HG03135 (cell line): ENCODE measurements around the gene DDX19B.
A peak's percentile ranks its signal among the peaks of the same experiment; 100 is the strongest.
"Not testable (repeated sequence)": the region's sequence is repeated elsewhere in the genome, so short reads cannot be mapped to it uniquely, and the experiment has no call there.

Source experiments
- ATAC-seq: cut with Tn5 transposase; IDR thresholded peaks from one replicate; pipeline ENCODE4 v1.9.1; 2021; ENCODE audit warnings: mild to moderate bottlenecking, moderate library complexity; ENCODE audit not compliant: unreplicated experiment

Gene DDX19B

DNA sequence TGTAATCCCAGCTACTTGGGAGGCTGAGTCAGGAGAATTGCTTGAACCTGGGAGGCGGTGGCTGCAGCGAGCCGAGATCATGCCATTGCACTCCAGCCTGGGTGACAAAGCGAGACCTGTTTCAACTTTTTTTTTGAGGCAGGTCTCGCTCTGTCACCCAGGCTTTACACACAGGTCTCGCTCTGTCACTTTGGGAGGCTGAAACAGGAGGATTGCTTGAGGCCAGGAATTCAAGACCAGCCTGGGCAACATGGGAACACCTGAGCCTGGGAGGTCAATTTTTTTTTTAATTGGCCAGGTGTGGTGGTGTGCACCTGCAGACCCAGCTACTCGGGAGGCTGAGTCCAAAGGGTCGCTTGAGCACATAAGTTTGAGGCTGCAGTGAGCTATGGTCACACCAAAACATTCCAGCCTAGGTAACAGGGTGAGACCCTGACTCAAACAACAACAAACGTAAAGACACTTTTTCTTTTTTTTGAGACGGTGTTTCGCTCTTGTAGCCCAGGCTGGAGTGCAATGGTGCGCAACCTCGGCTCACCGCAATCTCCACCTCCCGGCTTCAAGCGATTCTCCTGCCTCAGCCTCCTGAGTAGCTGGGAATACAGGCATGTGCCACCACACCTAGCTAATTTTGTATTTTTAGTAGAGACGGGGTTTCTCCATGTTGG, 11.5 kb upstream of the DDX19B start:
- ATAC-seq: not testable (repeated sequence)

DNA sequence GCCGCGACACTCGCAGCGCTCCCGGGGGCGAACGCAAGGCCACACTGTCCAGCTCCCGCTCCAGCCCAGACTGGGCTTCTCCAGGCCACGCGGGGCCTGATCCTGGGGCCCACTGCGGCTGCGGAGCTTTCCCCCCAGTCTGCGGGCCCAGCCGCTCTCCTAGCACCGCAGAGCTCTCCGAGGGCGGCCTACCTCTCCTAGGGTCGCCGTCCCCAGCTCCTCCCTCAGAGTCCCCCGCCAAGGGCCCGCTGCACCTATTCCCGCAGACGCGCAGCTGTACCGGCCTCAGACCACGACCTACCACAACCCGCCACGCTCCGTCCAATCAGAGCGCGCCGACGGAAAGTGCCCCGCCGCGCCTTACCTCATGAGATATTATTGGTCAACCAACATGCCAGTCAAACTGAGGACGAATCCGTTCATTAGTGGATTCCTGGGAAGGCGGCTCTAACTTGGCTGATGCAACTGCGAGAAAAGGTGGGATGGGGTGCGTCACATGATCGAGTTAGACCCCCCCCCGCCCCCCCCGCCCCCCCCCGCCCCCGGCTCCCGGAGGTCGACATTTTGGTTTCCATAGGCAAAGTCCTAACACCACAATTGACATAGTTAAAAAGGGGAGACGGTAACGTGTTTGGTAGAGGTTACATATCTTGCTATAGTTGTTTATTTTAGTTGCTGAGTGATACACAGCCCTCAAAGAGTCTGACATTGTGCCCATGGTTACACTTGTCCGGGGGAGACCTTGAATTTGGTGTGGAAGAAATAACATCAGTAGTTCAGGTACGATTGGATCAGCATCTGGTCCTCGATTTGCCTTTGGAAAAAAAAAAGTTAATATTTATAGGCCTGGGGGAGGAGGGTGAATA, 9.5 kb upstream of the DDX19B start, which contains the start of gene AARS1:
AARS1 (minus strand) TSS at position 278 of the 866 bp plus-strand sequence. CDS start 6,743 bp downstream, outside the sequence.
- ATAC-seq: peak; percentile 96

DNA sequence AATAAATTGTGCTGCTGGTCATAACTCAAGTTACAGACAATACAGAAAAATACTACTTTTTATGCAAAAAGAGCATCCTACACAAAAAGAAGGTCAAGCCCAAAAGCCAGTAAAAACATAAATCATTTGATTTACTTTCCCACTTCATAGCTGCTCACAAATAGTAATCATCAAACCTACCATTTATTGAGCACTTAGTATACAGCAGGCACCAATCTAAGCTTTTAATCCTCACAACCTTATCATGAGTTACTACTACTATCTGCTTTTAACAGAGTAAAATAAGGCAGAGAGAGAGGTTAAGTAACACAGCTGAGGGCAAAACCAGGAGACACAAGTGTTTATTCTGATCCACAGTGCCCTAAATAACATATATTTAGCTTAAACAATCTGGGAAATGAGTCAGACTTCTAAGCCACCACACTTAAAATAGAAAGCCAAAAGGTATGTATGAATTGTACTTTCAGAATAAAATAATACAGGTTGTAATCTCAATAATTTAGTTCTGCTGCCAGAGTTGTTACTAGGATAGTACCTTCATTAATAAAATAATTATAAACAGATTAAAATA, 8.0 kb upstream of the DDX19B start:
- ATAC-seq: no peak

DNA sequence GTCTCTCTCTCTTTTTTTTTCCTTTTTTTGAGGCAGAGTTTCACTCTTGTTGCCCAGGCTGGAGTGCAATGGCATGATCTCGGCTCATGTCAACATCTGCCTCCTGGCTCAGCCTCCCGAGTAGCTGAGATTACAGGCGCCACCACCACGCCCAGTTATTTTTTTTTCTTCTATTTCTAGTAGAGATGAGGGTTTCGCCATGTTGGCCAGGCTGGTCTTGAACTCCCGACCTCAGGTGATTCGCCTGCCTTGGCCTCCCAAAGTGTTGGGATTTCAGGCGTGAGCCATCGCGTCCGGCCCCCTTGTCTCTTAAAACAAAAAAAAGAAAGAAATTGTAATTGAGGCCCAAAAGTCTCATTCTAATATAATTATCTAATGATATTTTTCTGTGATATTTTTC, 6.8 kb upstream of the DDX19B start:
- ATAC-seq: not testable (repeated sequence)

DNA sequence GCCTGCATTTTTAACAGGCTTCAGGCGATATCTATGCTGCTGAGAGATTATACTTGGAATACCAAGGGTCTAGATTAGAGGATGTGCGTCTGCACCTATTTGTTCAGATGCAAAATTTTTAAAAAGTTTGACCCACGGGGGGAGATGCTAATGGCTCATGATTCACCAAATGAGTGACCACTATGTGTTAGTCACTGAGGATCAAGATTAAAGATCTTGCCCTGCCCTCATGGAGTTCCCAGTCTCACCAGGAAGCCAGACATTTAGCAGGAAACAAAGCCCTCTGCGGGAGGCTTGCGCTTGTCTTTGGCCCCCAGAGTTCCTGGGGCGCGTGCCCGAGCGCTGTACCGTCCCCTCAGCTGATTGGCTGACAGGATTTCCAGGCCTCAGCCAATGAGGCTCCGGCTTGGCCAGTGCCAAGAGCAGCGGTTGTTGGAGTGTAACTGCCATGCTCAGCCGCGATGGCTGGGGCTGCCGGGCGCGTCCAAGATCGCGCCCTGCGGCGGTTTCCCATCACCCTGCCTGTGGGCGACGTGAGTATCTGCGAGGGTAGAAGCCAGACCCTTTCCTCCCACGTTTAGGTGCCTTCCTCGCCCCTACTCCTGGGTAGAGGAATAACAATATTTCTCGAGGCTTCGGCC, 4.5 kb upstream of the DDX19B start:
- no peak for ATAC-seq

DNA sequence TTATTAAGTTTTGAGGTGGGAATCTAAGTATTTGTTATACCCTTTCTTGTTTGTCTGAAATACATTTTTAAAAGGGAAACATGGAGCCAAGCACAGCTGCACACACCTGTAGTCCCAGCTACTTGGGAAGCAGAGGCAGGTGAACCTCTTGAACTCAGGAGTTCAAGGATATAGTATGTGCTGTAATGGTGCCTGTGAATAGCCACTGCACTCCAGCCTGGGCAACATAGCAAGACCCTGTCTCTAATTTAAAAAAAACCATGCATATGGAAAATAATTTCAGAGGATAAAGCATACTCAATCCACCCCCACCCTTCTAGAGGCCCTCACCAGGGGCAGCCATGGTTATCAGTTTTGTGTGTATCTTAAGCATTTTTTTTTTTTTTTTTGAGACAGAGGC, 3.4 kb upstream of the DDX19B start:
- no peak for ATAC-seq

DNA sequence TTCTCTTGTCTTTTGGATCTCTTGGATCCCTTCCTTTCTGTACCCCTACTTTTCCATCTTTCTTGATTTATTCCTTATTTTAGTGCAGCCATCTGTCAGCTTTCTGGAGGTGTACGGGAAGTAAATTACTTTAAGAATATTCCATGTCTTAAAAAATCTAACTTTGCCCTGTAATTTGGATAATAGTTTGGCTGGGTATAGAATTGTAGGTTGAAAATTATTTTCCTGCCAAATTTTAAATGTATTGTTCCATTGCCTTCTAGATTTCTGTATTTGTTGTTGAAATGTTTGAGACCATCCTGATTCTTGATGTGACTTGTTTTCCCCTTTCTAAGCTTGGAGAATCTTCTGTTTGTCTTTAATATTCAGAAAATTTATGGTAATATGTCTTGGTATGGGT, 2.1 kb downstream of the DDX19B start:
- no peak for ATAC-seq

DNA sequence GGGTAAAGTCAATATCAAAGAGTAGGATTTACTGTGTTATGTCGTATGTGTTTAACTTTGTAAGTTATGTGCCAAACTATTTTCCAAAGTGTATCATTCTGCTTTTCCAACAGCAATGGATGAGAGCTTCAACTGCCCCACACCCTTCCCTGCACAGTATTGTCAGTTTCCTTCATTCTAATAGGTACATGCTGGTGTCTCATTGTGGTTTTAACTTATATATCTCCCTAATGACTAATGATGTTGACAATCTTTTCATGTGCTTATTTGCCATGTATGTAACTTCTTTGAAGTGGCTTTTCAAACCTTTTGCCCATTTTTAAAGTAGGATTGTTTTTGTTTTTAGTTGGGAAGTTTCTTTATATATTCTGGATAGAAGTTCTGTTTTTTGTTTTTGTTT, 3.8 kb downstream of the DDX19B start:
- ATAC-seq: no peak

DNA sequence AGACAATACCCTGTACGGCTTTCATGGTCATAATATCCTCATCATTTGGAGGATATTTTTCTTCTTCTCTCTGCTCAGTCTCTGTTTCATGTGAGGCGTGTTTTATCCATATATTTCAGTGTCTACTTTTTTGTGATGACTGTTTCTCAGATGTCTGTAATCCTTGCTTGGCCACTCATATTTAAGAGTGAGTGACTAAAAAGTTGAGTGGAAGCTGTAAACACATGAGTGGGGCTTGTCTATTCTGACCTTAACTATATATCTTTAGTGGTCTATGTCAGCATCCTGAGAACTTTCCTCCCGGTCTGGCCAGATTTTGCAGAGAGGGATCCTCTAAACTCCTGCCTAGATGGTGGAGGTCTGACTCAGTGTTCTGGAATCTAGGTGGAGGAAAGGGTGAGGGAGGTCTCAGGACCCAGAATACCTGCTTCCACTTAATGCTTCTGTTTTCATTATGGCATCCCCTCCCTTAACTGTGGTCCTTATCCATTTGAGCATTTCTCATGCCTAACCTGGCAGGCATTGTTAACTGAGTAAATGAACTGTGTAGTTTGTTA, 6.0 kb downstream of the DDX19B start:
- no peak for ATAC-seq

DNA sequence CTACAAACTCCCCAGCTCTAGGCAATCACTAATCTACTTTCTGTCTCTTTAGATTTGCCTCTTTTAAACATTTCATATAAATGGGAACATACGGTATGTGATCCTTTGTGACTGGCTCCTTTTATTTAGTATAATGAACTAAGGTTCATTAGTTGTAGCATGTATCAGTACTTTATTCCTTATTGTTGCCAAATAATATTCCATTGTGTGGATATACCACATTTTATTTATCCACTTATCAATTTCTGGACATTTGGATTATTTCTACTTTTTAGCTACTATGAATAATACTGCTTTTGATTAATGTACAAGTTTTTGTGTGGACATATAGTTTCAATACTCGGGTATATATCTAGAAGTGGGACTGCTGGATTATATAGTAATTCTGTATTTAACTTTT, 7.9 kb downstream of the DDX19B start:
- ATAC-seq: no peak

DNA sequence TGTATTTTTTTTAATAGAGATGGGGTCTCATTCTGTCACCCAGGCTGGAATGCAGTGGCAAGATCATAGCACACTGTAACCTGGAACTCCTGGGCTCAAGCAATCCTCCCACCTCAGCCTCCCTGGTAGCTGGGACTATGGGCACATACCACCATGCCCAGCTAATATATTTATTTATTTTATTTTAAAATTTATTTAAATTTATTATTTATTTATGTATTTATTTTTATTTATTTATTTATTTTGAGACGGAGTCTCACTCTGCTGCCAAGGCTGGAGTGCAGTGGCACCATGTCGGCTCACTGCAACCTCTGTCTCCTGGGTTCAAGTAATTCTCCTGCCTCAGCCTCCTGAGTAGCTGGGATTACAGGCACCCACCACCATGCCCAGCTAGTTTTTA, 8.7 kb downstream of the DDX19B start:
- ATAC-seq: not testable (repeated sequence)

DNA sequence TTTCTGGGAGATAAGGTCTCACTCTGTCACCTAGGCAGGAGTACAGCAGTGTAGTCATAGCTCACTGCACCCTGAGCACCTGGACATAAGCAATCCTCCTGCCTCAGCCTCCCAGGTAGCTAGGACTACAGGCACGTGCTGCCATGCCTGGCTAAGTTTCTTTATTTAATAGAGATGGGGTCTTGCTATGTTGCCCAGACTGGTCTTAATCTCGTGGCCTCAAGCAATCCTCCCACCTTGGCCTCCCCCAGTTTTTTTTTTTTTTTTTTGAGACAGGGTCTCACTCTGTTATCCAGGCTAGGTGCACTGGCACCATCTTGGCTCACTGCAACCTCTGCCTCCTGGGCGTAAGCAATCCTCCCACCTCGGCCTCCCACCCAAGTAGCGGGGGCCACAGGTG, 21.1 kb downstream of the DDX19B start:
- ATAC-seq: no peak

DNA sequence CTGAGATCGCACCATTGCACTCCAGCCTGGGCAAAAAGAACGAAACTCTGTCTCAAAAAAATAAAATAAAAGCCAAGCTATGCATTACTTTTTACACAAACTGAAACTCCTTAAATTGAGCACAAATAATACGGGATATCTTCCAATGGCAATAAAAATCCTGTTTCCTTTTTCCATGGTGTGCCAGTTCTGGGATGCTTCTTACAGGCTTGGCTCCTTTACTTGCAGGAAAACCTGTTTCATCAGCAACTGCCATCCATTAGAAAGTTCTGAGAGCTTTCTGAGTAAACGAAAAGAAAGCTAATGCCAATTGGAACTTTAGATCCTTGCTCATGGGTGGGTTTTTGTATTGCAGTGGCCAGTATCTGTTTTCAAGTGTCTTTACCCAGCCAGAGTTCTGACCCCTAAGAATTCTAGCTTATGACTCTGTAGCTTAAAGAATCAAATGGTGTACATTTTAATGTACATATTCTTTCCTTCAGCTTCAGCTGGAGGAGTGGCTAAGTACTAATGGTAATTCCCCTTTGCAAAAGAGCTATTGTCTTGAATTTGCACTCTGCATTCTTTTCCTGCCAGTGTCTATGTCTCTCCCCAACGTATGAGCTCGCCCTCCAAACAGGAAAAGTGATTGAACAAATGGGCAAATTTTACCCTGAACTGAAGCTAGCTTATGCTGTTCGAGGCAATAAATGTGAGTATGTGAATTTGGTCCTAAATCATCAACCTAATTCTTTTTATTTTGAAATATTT, 26.2 kb downstream of the DDX19B start:
- no peak for ATAC-seq

DNA sequence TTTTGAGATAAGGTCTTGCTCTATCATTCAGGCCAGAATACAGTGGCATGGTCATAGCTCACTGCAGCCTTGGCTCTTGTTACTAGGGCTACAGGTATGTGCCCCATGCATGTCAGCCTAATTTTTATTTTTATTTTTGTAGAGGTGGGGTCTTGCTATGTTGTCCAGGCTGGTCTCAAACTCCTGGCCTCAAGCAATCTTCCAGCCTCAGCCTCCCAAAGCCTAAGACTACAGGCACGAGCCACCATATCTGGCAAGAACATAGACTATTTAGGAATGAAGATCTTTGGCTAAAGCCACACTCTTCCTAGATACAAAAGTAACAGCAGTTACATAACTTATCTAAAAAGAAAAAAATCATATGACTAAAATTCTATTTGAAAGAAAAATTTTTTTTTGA, 32.1 kb downstream of the DDX19B start:
- no peak for ATAC-seq

DNA sequence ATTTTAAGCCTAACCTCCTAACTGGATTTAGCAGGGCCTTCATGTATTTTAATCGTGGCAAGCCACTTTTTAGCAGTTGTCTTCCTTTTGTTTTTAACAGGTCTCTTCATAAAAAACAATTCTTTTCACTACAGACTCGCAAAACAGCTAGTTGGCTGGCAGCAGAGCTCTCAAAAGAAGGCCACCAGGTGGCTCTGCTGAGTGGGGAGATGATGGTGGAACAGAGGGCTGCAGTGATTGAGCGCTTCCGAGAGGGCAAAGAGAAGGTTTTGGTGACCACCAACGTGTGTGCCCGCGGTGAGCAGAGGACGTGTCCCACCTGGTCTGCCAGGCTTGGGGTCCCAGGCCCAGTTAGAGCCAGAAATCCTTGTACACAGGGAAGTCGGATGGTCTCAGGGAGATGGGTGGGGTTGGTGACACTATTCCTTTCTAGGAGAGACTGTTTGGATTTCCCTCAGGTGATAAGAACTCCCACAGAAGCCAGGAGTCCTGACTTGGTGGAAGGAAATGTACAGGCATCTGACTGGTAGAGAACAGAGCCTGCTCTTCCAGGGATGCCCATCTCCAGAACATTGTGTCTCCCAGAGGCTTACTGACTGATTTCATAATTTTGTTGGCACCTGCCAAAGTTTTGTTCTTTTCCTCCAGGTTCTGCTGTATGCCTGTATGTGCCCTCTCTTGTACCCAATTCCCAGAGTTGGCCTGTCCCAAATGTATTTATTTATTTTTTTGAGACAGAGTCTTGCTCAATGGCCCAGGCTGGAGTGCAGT, 32.8 kb downstream of the DDX19B start:
- ATAC-seq: no peak

DNA sequence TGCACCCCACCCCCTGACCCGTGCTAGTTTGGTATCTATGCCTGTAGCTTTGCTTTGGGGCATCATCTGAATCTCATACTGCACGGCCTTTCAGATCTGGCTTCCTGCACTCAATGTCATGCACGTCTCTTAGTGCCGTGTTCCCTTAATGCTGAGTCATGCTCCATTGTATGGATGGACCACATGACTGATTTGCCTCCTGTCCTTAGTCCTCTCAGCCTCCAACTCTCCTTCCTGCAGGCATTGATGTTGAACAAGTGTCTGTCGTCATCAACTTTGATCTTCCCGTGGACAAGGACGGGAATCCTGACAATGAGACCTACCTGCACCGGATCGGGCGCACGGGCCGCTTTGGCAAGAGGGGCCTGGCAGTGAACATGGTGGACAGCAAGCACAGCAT, 33.7 kb downstream of the DDX19B start:
- ATAC-seq: not testable (repeated sequence)

DNA sequence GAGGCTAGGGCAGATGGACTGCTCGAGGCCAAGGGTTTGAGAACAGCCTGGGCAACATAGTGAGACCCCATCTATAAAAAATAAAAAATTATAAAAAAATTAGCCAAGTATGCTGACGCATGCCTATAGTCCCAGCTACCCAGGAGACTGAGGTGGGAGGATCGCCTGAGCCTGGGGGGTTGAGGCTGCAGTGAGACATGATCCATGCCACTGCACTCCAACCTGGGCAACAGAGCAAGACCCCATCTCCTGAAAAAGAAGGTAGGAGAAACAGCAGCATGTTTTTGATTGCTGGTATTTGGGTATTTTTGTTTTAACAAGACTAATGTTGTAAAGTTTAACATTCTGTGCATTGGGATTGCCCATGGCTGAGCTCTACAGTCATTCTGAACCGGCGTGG, 38.8 kb downstream of the DDX19B start:
- no peak for ATAC-seq

DNA sequence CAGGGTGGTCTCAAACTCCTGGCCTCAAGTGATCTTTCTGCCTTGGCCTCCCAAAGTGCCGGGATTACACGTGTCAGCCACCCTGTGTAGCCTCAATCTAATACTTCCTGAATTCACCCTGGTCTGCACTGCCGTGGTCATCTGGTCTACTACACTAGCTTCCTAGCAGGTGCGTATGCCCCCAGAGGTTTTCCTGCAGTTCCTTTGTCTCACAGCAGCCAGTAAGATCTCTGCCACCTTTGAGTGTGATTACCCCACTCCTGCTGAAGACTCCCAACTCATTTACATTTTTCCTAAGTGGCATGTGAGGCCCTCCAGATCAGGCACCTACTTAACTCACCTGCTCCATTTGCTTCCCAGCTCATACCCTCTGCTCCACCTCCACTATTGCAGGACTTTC, 42.6 kb downstream of the DDX19B start:
- ATAC-seq: no peak

DNA sequence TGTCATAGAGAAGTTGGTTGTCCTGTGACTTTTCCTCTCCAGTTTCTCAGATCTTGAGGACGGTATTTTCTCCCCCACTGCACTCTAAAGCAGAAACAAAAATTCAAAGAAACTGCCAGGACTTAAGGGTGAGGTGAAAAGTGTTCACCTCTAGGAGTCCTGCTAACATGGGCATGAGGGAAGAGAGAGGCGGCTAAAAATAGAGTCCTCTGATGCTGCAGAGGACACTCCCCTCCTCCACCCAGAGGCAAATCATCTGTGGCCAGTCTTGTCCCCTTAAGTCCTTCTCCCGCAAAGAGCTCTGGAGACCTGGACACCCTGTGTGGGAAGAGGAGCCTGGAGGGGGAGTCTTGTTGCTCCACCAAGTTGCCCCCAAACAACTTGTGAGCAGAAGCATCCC, 43.0 kb downstream of the DDX19B start:
- no peak for ATAC-seq

DNA sequence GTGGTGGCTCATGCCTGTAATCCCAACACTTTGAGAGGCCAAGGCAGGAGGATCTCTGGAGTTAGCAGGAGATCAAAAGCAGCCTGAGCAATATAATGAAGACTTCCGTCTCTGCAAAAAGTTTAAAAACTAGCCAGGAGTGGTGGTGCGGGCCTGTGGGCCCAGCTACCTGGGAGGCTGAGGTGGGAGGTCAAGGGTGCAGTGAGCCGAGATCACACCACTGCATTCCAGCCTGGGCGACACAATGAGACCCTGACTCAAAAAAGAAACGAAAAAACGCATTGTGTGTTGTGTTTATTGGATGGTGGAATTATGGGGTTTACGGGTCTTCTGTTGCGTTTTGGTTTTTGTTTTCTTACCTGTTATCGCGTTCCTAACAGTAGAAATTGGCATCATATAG, 46.9 kb downstream of the DDX19B start:
- no peak for ATAC-seq
